Esophagus squamous epithelium (tissue), 5 donors: Measurements from ENCODE around the gene PLEKHA5. TPM values are rescaled to one million over a fixed set of nuclear protein-coding genes. Genes with fewer than 3 reads are reported as not detected.

ENCODE experiments used
- DNase-seq: peaks from one replicate; lab custom pipeline; 2025; lab: John Stamatoyannopoulos, UW
- H3K27ac ChIP-seq, 4 donors: fragments of 200-600 bp; sonication (generic); one replicate each; pipeline ENCODE4 v1.5.1; 2016 to 2019; ENCODE audit warnings: mild to moderate bottlenecking in 1 of 4
- H3K27me3 ChIP-seq, 4 donors: fragments of 200-600 bp; sonication (generic); 1 replicate in 3 of 4; 2 replicates in 1 of 4; pipeline versions ENCODE4 v1.5.1 to v1.6.0; 2017 to 2021; ENCODE audit warnings: antibody characterized with exemption in 1 of 4
- H3K36me3 ChIP-seq, 3 donors: fragments of 200-600 bp; sonication (generic); one replicate each; pipeline ENCODE4 v1.5.1; 2016 to 2019
- H3K4me1 ChIP-seq, 3 donors: fragments of 200-600 bp; sonication (generic); one replicate each; pipeline ENCODE4 v1.5.1; 2017 to 2019
- H3K4me3 ChIP-seq, 4 donors: fragments of 200-600 bp; sonication (generic); 1 replicate in 3 of 4; 2 replicates in 1 of 4; pipeline ENCODE4 v1.5.1; 2016 to 2019; ENCODE audit warnings: mild to moderate bottlenecking in 2 of 4, moderate library complexity in 1 of 4
- H3K9me3 ChIP-seq, 3 donors: fragments of 200-600 bp; sonication (generic); one replicate each; pipeline ENCODE4 v1.5.1; 2016 to 2019
- POLR2A ChIP-seq, 4 donors: fragments of 450-650 bp; IDR thresholded peaks; one replicate each; pipeline ENCODE4 v1.6.1; 2017; ENCODE audit warnings: antibody characterized with exemption in 4 of 4, mild to moderate bottlenecking in 4 of 4, moderate library complexity in 3 of 4
- WGBS, 2 donors: methylation state at CpG; one replicate each; pipeline ENCODE4 v1.1.5; 2018; 5-methylcytosine and 5-hydroxymethylcytosine counted together
- intact Hi-C: fragments of 100-400 bp; cut with DNase I; formaldehyde crosslinking; loops from one replicate; pipeline ENCODE4 v1.15.0; 2022
- total RNA-seq, 4 donors: library from RNA; depleted of rRNA; stranded (reverse); fragments of >200 nt; gene quantifications; one replicate each; pipeline ENCODE4 v1.1.0, GENCODE V29; 2016
- TF ChIP-seq, protein P1 (sequence below), 6 experiments: fragments of 450-650 bp in 4 of 6; fragments of 200-600 bp in 2 of 6; sonication (generic) in 2 of 6; IDR thresholded peaks; one replicate each; pipeline ENCODE4 v1.5.1; 2016 to 2019; ENCODE audit warnings: antibody characterized with exemption in 6 of 6, mild to moderate bottlenecking in 4 of 6, moderate library complexity in 4 of 6
- donor health status: DM: yes; HTN: yes; CAD: no.

Gene PLEKHA5
- total RNA-seq, 4 donors from 2014 or later: 16.1 to 43.7 (median 29.3) TPM

DNA sequence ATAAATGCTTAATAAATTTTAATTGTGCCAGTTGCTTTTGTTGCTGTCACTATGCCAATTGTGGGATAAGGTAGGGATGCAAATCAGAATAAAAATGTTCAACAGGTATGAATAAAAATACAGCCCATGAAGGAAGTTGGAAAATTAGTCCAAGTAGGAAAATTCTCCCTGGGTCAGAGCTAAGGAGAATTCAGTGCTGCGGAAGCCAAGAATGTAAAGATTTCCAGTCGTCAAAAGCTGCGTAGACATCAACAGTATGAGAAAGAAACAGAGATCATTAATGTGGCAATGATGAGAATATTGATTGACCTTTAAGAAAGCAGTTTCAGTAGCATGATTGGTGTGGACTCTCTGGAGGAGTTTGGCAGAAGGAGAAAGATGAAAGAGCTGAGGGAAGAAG is 87.9 kb downstream of the PLEKHA5 start:
- Histone ChIP-seq H3K27ac (no peak overlapping the region), H3K4me1 (peaks cover 0 to 16% (median 3%) of the 10 kb centered on the region in 3 donors), H3K9me3 (no peaks in the 10 kb centered on the region), H3K27me3 (no peaks in the 10 kb centered on the region), H3K36me3 (no peaks in the 10 kb centered on the region), H3K4me3 (no peak overlapping the region)
- no peak for DNase-seq
- intact Hi-C loops: no loop called here
- TF ChIP-seq, protein P1, sequence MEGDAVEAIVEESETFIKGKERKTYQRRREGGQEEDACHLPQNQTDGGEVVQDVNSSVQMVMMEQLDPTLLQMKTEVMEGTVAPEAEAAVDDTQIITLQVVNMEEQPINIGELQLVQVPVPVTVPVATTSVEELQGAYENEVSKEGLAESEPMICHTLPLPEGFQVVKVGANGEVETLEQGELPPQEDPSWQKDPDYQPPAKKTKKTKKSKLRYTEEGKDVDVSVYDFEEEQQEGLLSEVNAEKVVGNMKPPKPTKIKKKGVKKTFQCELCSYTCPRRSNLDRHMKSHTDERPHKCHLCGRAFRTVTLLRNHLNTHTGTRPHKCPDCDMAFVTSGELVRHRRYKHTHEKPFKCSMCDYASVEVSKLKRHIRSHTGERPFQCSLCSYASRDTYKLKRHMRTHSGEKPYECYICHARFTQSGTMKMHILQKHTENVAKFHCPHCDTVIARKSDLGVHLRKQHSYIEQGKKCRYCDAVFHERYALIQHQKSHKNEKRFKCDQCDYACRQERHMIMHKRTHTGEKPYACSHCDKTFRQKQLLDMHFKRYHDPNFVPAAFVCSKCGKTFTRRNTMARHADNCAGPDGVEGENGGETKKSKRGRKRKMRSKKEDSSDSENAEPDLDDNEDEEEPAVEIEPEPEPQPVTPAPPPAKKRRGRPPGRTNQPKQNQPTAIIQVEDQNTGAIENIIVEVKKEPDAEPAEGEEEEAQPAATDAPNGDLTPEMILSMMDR (IDR thresholded peaks at IDR 0.05): no peak
- no peak for TF ChIP-seq POLR2A (IDR thresholded peaks at IDR 0.05)
- 55 to 72% methylated on average over 3 of the region's 3 CpGs for WGBS, 2 donors

DNA sequence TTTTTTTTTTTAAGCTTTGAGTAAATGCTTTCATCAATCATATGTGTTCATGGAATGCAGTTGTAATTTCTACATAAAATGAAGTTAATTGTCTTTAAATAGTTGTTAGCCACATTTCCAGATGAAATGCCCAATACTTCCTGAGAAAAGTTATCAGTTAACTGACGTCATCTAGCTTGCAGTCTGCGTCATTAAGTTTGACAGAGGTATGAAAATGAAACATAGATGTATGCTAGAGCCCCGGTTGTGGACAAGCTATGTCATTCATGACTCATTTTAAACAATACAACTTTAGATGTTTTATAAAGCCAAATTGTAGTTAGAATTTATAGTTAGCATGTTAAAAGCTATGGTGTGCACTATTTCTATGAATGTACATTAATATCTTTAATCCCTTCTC is 90.7 kb downstream of the PLEKHA5 start:
- Histone ChIP-seq H3K9me3 (no peaks in the 10 kb centered on the region), H3K36me3 (no peaks in the 10 kb centered on the region), H3K4me3 (no peak overlapping the region), H3K4me1 (peaks cover 0 to 26% (median 3%) of the 10 kb centered on the region in 3 donors), H3K27ac (no peak overlapping the region), H3K27me3 (no peaks in the 10 kb centered on the region)
- intact Hi-C loops: no loop called here
- no peak for DNase-seq
- TF ChIP-seq POLR2A (IDR thresholded peaks at IDR 0.05): no peak
- TF ChIP-seq, protein P1 (IDR thresholded peaks at IDR 0.05): no peak
- WGBS, 2 donors: 42 to 46% methylated on average over 3 of the region's 3 CpGs

DNA sequence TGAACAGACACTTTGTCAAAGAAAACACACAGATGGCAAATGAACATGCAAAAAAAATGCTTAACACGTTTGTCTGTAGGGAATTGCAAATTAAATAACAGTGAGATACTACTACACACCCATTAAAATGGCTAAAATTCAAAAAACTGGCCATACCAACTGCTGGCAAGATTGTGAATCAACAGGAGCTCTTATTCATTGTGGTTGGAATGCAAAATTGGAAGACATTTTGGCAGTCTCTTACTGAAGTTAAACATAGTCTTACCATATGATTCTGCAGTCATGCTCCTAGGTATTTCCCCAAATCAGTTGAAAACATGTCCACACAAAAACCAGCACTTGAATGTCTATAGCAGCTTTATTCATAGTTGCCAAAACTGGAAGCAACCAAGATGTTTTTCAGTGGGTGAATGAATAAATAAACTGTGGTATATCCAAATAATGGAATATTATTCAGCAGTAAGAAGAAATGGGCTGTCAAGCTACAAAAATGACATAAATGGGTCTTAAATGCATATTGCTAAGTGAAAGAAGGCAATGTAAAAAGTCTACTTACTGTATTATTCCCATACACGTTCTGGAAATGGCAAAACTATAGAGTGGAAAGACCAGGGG is 91.4 kb downstream of the PLEKHA5 start:
- intact Hi-C loops: no loop called here
- no peak for DNase-seq
- Histone ChIP-seq H3K4me1 (peaks cover 0 to 26% (median 3%) of the 10 kb centered on the region in 3 donors), H3K9me3 (no peaks in the 10 kb centered on the region), H3K4me3 (no peak overlapping the region), H3K36me3 (no peaks in the 10 kb centered on the region), H3K27ac (no peak overlapping the region), H3K27me3 (no peaks in the 10 kb centered on the region)
- WGBS, 2 donors: 40 to 48% methylated on average over 2 of the region's 2 CpGs
- no peak for TF ChIP-seq POLR2A (IDR thresholded peaks at IDR 0.05)
- TF ChIP-seq, protein P1 (IDR thresholded peaks at IDR 0.05): no peak

DNA sequence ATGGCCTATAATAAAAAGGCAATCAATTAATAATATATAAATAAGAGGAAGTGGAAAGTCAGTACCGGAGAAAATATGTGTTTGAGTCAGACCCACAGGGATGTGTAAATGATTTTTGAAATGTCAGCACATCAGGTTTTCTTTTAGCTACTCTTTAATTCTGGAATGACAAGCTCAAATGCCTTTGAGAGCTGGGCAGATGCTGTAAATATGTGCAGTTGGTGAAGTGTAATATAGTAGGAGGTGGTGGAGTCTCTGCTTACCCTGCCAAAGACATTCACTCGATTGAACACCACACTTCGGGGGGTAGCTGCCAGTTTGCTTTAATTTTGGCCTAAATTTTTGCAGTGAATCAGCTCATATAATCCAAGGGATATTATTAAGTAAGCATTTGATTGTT is 93.0 kb downstream of the PLEKHA5 start:
- intact Hi-C loops: no loop called here
- H3K9me3 ChIP-seq: no peaks in the 10 kb centered on the region
- WGBS, 2 donors: 63 to 73% methylated on average over 3 of the region's 3 CpGs
- no peak for DNase-seq
- H3K4me1 ChIP-seq: peaks cover 0 to 25% (median 6%) of the 10 kb centered on the region in 3 donors
- H3K4me3 ChIP-seq: no peak overlapping the region
- H3K36me3 ChIP-seq: no peaks in the 10 kb centered on the region
- no peak overlapping the region for H3K27ac ChIP-seq
- TF ChIP-seq POLR2A (IDR thresholded peaks at IDR 0.05): no peak
- TF ChIP-seq, protein P1 (IDR thresholded peaks at IDR 0.05): no peak
- no peaks in the 10 kb centered on the region for H3K27me3 ChIP-seq

DNA sequence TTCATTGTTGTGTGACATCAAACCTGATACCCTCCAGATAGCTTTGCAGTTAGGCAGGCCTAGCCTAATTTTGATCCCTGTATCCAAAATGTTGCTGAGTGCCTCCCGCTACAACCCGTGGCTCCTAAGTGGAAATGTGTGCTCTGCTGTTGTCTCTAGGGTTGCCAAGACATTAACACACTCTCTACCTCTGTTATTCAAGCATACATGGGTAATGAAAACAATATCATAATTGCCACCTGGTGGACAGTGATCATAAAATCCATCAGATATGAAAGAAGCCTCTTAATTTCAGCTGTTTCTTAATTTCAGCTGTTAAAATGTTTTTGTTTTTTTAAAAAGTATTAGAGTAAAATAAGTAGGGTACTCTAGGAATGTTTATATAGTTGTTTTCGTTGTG is 93.5 kb downstream of the PLEKHA5 start:
- WGBS, 2 donors: 71 to 75% methylated on average over 3 of the region's 3 CpGs
- TF ChIP-seq POLR2A (IDR thresholded peaks at IDR 0.05): no peak
- TF ChIP-seq, protein P1 (IDR thresholded peaks at IDR 0.05): peak in 3 of 6 experiments; percentile 13 to 31 (median 17)
- H3K27ac ChIP-seq: peak overlapping the region in 1 of 4 donors; percentile 19
- no peaks in the 10 kb centered on the region for H3K9me3 ChIP-seq
- no peaks in the 10 kb centered on the region for H3K36me3 ChIP-seq
- DNase-seq: no peak
- no peak overlapping the region for H3K4me3 ChIP-seq
- H3K27me3 ChIP-seq: no peaks in the 10 kb centered on the region
- intact Hi-C loops: no loop called here
- peaks cover 0 to 30% (median 6%) of the 10 kb centered on the region in 3 donors for H3K4me1 ChIP-seq
